Transverse colon (tissue), 4 donors: Measurements from ENCODE around the gene PDGFD. TPM values are rescaled to one million over a fixed set of nuclear protein-coding genes. Genes with fewer than 3 reads are reported as not detected.

Source experiments
- DNase-seq: peaks from one replicate; pipeline ENCODE4 v3.0.0-alpha.2; 2019
- H3K27ac ChIP-seq, 4 donors: fragments of 200-600 bp; sonication (generic); 2 replicates each; pipeline ENCODE4 v1.5.1; 2016 to 2018; ENCODE audit warnings: inconsistent platforms in 4 of 4
- H3K27me3 ChIP-seq: fragments of 200-600 bp; sonication (generic); 2 replicates; pipeline ENCODE4 v1.5.1; 2017; ENCODE audit warnings: inconsistent platforms
- H3K36me3 ChIP-seq, 4 donors: fragments of 200-600 bp; sonication (generic); 2 replicates each; pipeline ENCODE4 v1.5.1; 2017 to 2019; ENCODE audit warnings: inconsistent platforms in 4 of 4
- H3K4me1 ChIP-seq, 4 donors: fragments of 200-600 bp; sonication (generic); 2 replicates each; pipeline ENCODE4 v1.5.1; 2017 to 2020; ENCODE audit warnings: inconsistent platforms in 4 of 4
- H3K4me3 ChIP-seq, 4 donors: fragments of 200-600 bp; sonication (generic); 1 replicate in 1 of 4; 2 replicates in 3 of 4; pipeline versions ENCODE4 v1.5.1 to v1.6.1; 2017 to 2019; ENCODE audit warnings: inconsistent platforms in 4 of 4
- H3K9me3 ChIP-seq, 2 donors: fragments of 200-600 bp; sonication (generic); 2 replicates each; pipeline ENCODE4 v1.5.1; 2017 to 2019; ENCODE audit warnings: inconsistent platforms in 2 of 2
- EP300 ChIP-seq: sonication (generic); formaldehyde crosslinking; IDR thresholded peaks from one replicate; pipeline ENCODE4 v1.6.1; 2017; ENCODE audit warnings: antibody characterized with exemption, low read depth
- POLR2A ChIP-seq: fragments of 450-650 bp; IDR thresholded peaks from one replicate; pipeline ENCODE4 v1.6.1; 2016; ENCODE audit warnings: antibody characterized with exemption, mild to moderate bottlenecking, moderate library complexity
- POLR2AphosphoS5 ChIP-seq, 3 donors: sonication (generic); formaldehyde crosslinking; IDR thresholded peaks; one replicate each; pipeline ENCODE4 v1.6.1; 2016; ENCODE audit warnings: antibody characterized with exemption in 3 of 3
- WGBS, 2 donors: methylation state at CpG; one replicate each; pipeline ENCODE4 v1.1.5; 2018; ENCODE audit warnings: low coverage in 1 of 2; 5-methylcytosine and 5-hydroxymethylcytosine counted together
- in situ Hi-C, 4 donors: fragments of 200-750 bp; cut with MboI; loops; one replicate each; pipeline versions ENCODE4 v1.15.0 to v1.15.1; 2017; ENCODE audit warnings: low sequenced_read_pairs in 3 of 4, low pct_ligation_motif_present in 1 of 4, low pct_unique_long_range_greater_than_20kb in 1 of 4
- intact Hi-C: fragments of 100-400 bp; cut with DNase I; formaldehyde crosslinking; loops from one replicate; pipeline ENCODE4 v1.15.1; 2023; ENCODE audit warnings: low total_unique reads
- total RNA-seq, 4 donors: library from RNA; depleted of rRNA; stranded (reverse); fragments of >200 nt; gene quantifications; one replicate each; pipeline ENCODE4 v1.1.0, GENCODE V29; 2016
- TF ChIP-seq, protein P1 (sequence below), 5 experiments: fragments of 200-600 bp in 3 of 5; fragments of 450-650 bp in 2 of 5; sonication (generic) in 3 of 5; IDR thresholded peaks; 1 replicate in 2 of 5; 2 replicates in 3 of 5; pipeline ENCODE4 v1.5.1; 2016 to 2017; ENCODE audit warnings: antibody characterized with exemption in 5 of 5, inconsistent platforms in 3 of 5, mild to moderate bottlenecking in 2 of 5, moderate library complexity in 1 of 5

PDGFD gene
- total RNA-seq, 4 donors from 2014 or later = 2.3 to 6.0 (median 3.8) TPM; not detected in 1

DNA sequence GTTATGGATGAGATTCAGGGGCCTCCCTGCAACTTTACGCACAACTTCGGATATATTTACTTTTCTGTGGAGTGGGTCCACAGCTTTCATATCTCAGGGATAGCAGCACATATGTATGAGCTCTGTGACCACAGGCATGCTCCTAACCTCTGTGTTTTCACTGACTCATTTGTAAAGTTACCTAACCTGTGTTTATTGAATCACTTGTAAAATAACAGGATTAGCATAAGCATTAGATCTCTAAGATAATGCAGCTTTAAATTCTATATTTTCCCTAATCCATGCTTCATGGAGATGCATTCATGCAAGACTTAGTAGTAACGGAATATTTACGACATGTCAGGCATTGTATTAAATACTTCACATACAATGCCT is 175.4 kb downstream of the PDGFD start:
- in situ Hi-C loops (no loop called here), intact Hi-C loops (no loop called here)
- 74 to 78% methylated on average over 4 of the region's 4 CpGs for WGBS, 2 donors
- TF ChIP-seq POLR2AphosphoS5 (IDR thresholded peaks at IDR 0.05) (no peak), POLR2A (no peak)
- Histone ChIP-seq H3K9me3 (no peaks in the 10 kb centered on the region), H3K4me3 (no peak overlapping the region), H3K36me3 (no peaks in the 10 kb centered on the region), H3K27me3 (no peaks in the 10 kb centered on the region), H3K4me1 (no peaks in the 10 kb centered on the region), H3K27ac (no peak overlapping the region)
- no peak for DNase-seq

GRCh38 chr11:103987629-103988594 is 176.0 kb downstream of the PDGFD start:
- intact Hi-C loops (no loop called here), in situ Hi-C loops (no loop called here)
- 74 to 77% methylated on average over 4 to 9 of the region's 9 CpGs for WGBS, 2 donors
- Histone ChIP-seq H3K36me3 (no peaks in the 10 kb centered on the region), H3K27me3 (no peaks in the 10 kb centered on the region), H3K4me1 (no peaks in the 10 kb centered on the region), H3K4me3 (no peak overlapping the region), H3K9me3 (no peaks in the 10 kb centered on the region), H3K27ac (no peak overlapping the region)
- no peak for TF ChIP-seq EP300
- TF ChIP-seq POLR2A = no peak
- TF ChIP-seq, protein P1, sequence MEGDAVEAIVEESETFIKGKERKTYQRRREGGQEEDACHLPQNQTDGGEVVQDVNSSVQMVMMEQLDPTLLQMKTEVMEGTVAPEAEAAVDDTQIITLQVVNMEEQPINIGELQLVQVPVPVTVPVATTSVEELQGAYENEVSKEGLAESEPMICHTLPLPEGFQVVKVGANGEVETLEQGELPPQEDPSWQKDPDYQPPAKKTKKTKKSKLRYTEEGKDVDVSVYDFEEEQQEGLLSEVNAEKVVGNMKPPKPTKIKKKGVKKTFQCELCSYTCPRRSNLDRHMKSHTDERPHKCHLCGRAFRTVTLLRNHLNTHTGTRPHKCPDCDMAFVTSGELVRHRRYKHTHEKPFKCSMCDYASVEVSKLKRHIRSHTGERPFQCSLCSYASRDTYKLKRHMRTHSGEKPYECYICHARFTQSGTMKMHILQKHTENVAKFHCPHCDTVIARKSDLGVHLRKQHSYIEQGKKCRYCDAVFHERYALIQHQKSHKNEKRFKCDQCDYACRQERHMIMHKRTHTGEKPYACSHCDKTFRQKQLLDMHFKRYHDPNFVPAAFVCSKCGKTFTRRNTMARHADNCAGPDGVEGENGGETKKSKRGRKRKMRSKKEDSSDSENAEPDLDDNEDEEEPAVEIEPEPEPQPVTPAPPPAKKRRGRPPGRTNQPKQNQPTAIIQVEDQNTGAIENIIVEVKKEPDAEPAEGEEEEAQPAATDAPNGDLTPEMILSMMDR (IDR thresholded peaks at IDR 0.05) = no peak
- no peak for TF ChIP-seq POLR2AphosphoS5 (IDR thresholded peaks at IDR 0.05)
- DNase-seq = no peak

DNA sequence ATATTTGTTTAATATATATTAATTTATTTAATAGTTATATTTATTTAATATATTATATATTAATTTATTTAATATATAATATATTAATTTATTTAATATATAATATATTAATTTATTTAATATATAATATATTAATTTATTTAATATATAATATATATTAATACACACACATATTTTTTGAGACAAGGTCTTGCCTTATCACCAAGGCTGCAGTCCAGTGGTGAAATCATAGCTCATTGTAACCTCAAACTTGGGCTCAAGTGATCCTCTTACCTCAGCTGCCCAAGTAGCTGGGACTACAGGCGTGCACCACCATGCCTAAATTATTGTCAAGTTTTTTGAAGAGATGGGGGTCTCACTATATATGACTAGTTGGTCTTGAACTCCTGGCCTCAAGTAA is 178.9 kb downstream of the PDGFD start:
- intact Hi-C loops (no loop called here), in situ Hi-C loops (no loop called here)
- no peaks in the 10 kb centered on the region for H3K27me3 ChIP-seq
- WGBS, 2 donors = 93% methylated on average over 1 of the region's 1 CpG; no CpG with 5 or more reads in 1 of the 2 donors
- no peak overlapping the region for H3K4me3 ChIP-seq
- no peak for DNase-seq
- H3K27ac ChIP-seq = no peak overlapping the region
- H3K4me1 ChIP-seq = no peaks in the 10 kb centered on the region
- no peaks in the 10 kb centered on the region for H3K36me3 ChIP-seq
- TF ChIP-seq POLR2A (no peak), EP300 (no peak), POLR2AphosphoS5 (IDR thresholded peaks at IDR 0.05) (no peak)
- TF ChIP-seq, protein P1 (IDR thresholded peaks at IDR 0.05) = no peak
- H3K9me3 ChIP-seq = no peaks in the 10 kb centered on the region

DNA sequence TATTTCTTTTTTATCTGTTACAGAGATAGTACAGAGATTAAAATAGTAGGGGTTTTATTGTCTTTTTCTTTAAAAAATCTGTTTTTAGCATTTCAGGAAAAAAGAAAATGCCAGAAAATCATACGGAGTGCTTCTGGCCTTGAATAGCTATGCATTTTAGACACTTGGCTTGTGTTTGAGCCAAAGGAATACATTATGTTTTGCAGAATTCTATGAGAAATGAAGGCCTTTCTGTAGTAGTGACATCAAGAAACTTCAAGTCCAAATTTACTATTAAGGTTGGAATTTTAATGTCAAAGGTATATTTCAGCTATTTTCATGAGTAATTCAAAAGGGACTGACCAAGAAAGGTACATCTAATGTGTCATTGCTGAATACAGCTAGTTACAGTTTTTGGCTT is 183.8 kb downstream of the PDGFD start:
- Histone ChIP-seq H3K4me3 (no peak overlapping the region), H3K36me3 (no peaks in the 10 kb centered on the region), H3K9me3 (no peaks in the 10 kb centered on the region), H3K4me1 (no peaks in the 10 kb centered on the region), H3K27ac (no peak overlapping the region), H3K27me3 (no peaks in the 10 kb centered on the region)
- intact Hi-C loops = no loop called here
- in situ Hi-C loops = no loop called here
- no peak for TF ChIP-seq POLR2A
- TF ChIP-seq POLR2AphosphoS5 (IDR thresholded peaks at IDR 0.05) = no peak
- no peak for TF ChIP-seq EP300
- TF ChIP-seq, protein P1 (IDR thresholded peaks at IDR 0.05) = no peak
- WGBS, 2 donors = 67 to 90% methylated on average over 1 of the region's 1 CpG
- DNase-seq = no peak
